SJCRH30 (cell line): ENCODE data around the gene CD9. TPM values are rescaled to one million over a fixed set of nuclear protein-coding genes. Genes with fewer than 3 reads are reported as not detected.

Experiments
- DNase-seq, 2 experiments: peaks; one replicate each; pipeline ENCODE4 v3.0.0-alpha.2; 2015 to 2020
- H3K27ac ChIP-seq: fragments of 250-450 bp; sonication (Bioruptor Pico); 2 replicates; pipeline ENCODE4 v1.5.1; 2020; ENCODE audit warnings: mild to moderate bottlenecking, moderate library complexity
- H3K27me3 ChIP-seq: fragments of 250-450 bp; sonication (Bioruptor Pico); 2 replicates; pipeline ENCODE4 v1.5.1; 2020; ENCODE audit warnings: mild to moderate bottlenecking, moderate library complexity
- H3K36me3 ChIP-seq: fragments of 250-450 bp; sonication (Bioruptor Pico); 2 replicates; pipeline ENCODE4 v1.5.1; 2020; ENCODE audit warnings: mild to moderate bottlenecking, moderate library complexity
- H3K4me1 ChIP-seq: fragments of 250-450 bp; sonication (Bioruptor Pico); 2 replicates; pipeline ENCODE4 v1.5.1; 2020; ENCODE audit warnings: mild to moderate bottlenecking, moderate library complexity
- H3K4me3 ChIP-seq: fragments of 250-450 bp; sonication (Bioruptor Pico); 2 replicates; pipeline ENCODE4 v1.5.1; 2020; ENCODE audit warnings: mild to moderate bottlenecking, moderate library complexity
- H3K9me3 ChIP-seq: fragments of 250-450 bp; sonication (Bioruptor Pico); replicated peaks from 2 replicates; pipeline ENCODE4 v1.5.1; 2020; ENCODE audit warnings: mild to moderate bottlenecking, moderate library complexity
- total RNA-seq: library from RNA; depleted of rRNA; stranded (reverse); fragments of >200 nt; shearing (Covaris generic); gene quantifications from 2 replicates; pipeline ENCODE4 v1.2.3, GENCODE V29; 2014

The CD9 gene
- total RNA-seq, 1 experiment from 2014 or later, result 239 TPM

GRCh38 chr12:6231359-6232268 is 31.4 kb downstream of the CD9 start:
- H3K9me3 ChIP-seq, result no peaks in the 10 kb centered on the region
- H3K27me3 ChIP-seq, result no peaks in the 10 kb centered on the region
- H3K4me1 ChIP-seq, result peaks cover 39% of the 10 kb centered on the region
- DNase-seq, result peak; percentile 64 to 72
- H3K27ac ChIP-seq, result peak overlapping the region; percentile 97
- H3K36me3 ChIP-seq, result peaks cover 14% of the 10 kb centered on the region
- H3K4me3 ChIP-seq, result no peak overlapping the region

- no peak overlapping the region for H3K4me3 ChIP-seq
- no peak overlapping the region for H3K27ac ChIP-seq
- H3K4me1 ChIP-seq, result peaks cover 39% of the 10 kb centered on the region
These were observed 33.1 kb downstream of the CD9 start for GRCh38 chr12:6233121-6233971.

DNA sequence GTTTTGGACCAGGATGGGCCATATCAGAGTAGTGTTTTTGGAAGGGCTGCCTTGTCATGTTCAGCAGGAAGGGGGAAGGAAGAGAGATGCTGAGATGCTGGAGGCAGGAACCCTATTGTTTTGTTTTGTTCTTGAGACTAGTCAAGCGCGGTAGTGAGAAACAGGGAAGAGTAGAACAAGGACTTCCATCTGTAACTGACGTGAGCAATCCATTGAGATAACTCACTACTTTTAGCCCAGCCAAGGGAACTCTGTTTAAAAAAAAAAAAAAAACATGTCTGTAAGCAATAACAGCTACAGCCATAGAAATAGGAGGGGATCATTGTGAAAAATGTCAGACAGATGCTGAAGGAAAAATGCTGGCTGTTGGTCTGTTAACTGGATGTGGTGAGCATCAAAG is 34.0 kb downstream of the CD9 start:
- DNase-seq, result no peak

More at GRCh38 chr12:6233121-6233971, 33.1 kb downstream of the CD9 start:
- DNase-seq, result no peak
- Histone ChIP-seq H3K27me3 (no peaks in the 10 kb centered on the region), H3K9me3 (no peaks in the 10 kb centered on the region), H3K36me3 (peaks cover 24% of the 10 kb centered on the region)

GRCh38 chr12:6234906-6235305 is 34.7 kb downstream of the CD9 start:
- no peak for DNase-seq
- Histone ChIP-seq H3K4me3 (no peak overlapping the region), H3K27me3 (no peaks in the 10 kb centered on the region), H3K27ac (no peak overlapping the region), H3K9me3 (no peaks in the 10 kb centered on the region), H3K36me3 (peaks cover 39% of the 10 kb centered on the region), H3K4me1 (peaks cover 24% of the 10 kb centered on the region)

More for the DNA sequence above, 34.0 kb downstream of the CD9 start:
- H3K9me3 ChIP-seq, result no peaks in the 10 kb centered on the region
- no peak overlapping the region for H3K4me3 ChIP-seq
- H3K4me1 ChIP-seq, result peaks cover 31% of the 10 kb centered on the region
- H3K27ac ChIP-seq, result no peak overlapping the region
- H3K36me3 ChIP-seq, result peaks cover 32% of the 10 kb centered on the region
- no peaks in the 10 kb centered on the region for H3K27me3 ChIP-seq

DNA sequence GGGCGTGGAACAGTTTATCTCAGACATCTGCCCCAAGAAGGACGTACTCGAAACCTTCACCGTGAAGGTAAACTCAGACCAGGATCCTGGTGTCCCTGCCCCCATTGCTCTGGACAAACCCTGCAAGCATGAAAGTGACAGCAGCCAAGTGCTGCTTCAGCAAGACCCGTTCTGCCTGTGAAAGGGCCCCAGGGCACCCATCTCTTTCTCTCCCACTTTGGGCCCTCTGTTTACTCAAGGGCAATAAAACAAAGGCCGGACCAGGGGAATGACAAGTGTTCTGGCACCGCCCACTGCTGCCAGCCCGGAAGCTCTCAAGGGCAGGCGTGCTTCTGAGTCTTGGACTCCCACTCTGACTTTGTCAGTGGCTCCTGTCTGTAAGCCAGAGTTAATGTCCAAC is 35.3 kb downstream of the CD9 start:
- peaks cover 18% of the 10 kb centered on the region for H3K4me1 ChIP-seq
- H3K9me3 ChIP-seq, result no peaks in the 10 kb centered on the region
- peaks cover 44% of the 10 kb centered on the region for H3K36me3 ChIP-seq
- H3K27ac ChIP-seq, result no peak overlapping the region
- DNase-seq, result no peak
- no peaks in the 10 kb centered on the region for H3K27me3 ChIP-seq
- H3K4me3 ChIP-seq, result no peak overlapping the region

DNA sequence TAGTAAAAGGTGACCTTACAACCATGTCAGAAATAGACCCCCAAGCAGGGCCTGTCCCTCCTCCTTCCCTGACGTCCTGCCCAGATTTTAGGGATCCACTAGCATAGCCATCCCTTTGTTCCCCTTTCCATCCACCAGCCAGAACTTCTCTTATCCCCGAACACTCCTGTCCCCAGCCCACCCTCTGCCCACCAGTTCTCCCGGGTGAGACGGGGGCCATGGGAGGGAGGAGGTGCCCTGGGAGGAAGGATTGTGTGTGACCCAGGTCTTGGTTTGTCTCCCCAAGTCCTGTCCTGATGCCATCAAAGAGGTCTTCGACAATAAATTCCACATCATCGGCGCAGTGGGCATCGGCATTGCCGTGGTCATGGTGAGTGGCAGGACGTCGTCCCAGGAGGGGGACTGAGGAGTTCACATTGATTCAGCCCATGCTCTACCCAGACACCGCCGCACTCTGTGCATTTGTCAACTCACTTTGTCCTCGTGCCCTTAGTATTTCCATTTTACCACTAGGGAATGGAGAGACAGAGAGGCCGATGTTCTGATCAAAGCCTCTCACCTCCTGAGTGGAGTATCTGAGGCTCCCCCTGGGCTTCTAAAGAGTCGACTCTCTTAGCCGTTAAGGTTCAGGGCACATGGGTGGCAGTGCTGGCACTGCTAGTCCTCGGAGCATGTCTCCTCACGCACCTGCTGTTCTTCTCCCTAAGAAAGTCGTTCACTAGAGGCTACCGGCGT is 35.9 kb downstream of the CD9 start:
- H3K4me3 ChIP-seq, result no peak overlapping the region
- H3K27me3 ChIP-seq, result no peaks in the 10 kb centered on the region
- H3K27ac ChIP-seq, result no peak overlapping the region
- no peak for DNase-seq
- H3K36me3 ChIP-seq, result peaks cover 44% of the 10 kb centered on the region
- no peaks in the 10 kb centered on the region for H3K9me3 ChIP-seq
- peaks cover 16% of the 10 kb centered on the region for H3K4me1 ChIP-seq

DNA sequence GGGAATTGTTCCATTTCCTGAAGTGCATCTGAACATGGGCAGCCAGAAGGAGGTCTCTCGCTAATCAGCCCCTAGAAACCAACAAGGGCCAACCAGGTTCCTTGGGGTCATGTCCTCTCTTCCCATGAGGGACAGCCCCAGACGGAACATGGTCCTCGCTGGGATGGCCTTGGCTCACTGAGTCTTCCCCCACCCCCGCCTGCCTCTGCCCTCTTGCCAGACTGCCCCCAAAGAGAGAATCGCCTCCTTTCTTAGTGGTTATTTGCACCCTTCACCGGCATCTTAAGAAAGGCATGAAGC is 36.4 kb downstream of the CD9 start:
- Histone ChIP-seq H3K9me3 (no peaks in the 10 kb centered on the region), H3K4me3 (no peak overlapping the region), H3K4me1 (peaks cover 16% of the 10 kb centered on the region), H3K27ac (no peak overlapping the region), H3K36me3 (peaks cover 44% of the 10 kb centered on the region), H3K27me3 (no peaks in the 10 kb centered on the region)
- DNase-seq, result no peak

DNA sequence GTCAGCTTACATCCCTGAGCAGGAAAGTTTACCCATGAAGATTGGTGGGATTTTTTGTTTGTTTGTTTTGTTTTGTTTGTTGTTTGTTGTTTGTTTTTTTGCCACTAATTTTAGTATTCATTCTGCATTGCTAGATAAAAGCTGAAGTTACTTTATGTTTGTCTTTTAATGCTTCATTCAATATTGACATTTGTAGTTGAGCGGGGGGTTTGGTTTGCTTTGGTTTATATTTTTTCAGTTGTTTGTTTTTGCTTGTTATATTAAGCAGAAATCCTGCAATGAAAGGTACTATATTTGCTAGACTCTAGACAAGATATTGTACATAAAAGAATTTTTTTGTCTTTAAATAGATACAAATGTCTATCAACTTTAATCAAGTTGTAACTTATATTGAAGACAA is 37.6 kb downstream of the CD9 start:
- no peak overlapping the region for H3K27ac ChIP-seq
- H3K9me3 ChIP-seq, result no peaks in the 10 kb centered on the region
- no peak for DNase-seq
- no peaks in the 10 kb centered on the region for H3K27me3 ChIP-seq
- H3K4me1 ChIP-seq, result peaks cover 21% of the 10 kb centered on the region
- H3K36me3 ChIP-seq, result peaks cover 44% of the 10 kb centered on the region
- H3K4me3 ChIP-seq, result no peak overlapping the region

DNA sequence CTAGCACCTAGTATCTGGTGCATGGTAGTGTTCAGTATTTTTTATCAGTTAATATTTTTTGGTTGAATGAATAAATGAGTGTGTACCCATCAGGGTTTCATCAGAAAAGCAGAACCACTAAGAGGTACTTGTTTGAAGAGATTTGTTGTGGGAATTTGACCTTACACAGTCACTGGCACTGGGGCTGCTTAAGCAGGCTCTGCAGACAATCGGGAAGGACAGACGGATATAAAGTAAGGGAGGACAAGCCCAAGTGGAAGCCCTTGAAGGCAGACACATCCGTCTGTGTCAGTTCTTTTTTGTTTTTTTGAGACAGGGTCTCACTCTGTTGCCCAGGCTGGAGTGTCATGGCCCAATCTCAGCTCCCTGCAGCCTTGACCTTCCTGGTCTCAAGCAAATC is 38.7 kb downstream of the CD9 start:
- Histone ChIP-seq H3K4me1 (peaks cover 21% of the 10 kb centered on the region), H3K9me3 (no peaks in the 10 kb centered on the region), H3K4me3 (no peak overlapping the region), H3K27ac (no peak overlapping the region), H3K36me3 (peaks cover 44% of the 10 kb centered on the region), H3K27me3 (no peaks in the 10 kb centered on the region)
- DNase-seq, result no peak

GRCh38 chr12:6241495-6241894 is 41.3 kb downstream of the CD9 start:
- H3K36me3 ChIP-seq, result peaks cover 36% of the 10 kb centered on the region
- H3K27me3 ChIP-seq, result no peaks in the 10 kb centered on the region
- H3K4me3 ChIP-seq, result no peak overlapping the region
- H3K9me3 ChIP-seq, result no peaks in the 10 kb centered on the region
- peaks cover 21% of the 10 kb centered on the region for H3K4me1 ChIP-seq
- peak overlapping the region; percentile 78 for H3K27ac ChIP-seq
- DNase-seq, result peak; percentile 96 to 98

DNA sequence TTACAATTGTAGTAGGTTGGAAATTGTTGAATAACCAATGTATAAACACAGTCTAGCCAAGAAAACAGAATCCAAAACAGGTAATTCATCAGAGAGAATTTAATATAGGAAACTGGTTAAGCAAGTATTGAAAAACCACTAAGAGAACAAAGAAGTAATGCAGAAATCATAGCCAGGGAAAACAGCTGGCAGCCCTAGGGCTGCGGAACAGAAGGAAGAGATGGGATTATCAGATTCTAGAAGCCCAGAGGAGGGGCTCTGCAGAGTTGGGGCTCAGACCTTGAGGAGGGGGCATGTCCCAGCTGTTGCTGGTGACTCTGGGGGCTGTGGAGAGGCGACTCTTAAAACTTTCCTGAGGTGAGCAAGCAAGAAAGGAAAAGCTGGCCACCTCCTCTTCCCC is 49.4 kb downstream of the CD9 start:
- Histone ChIP-seq H3K27ac (peak overlapping the region; percentile 99), H3K36me3 (peaks cover 8% of the 10 kb centered on the region; the same call in 1 of the 2 replicates), H3K27me3 (no peaks in the 10 kb centered on the region), H3K9me3 (no peaks in the 10 kb centered on the region), H3K4me1 (peaks cover 50% of the 10 kb centered on the region), H3K4me3 (peak overlapping the region; percentile 59)
- DNase-seq, result peak; percentile 67 to 81

GRCh38 chr12:6250343-6250742 is 50.1 kb downstream of the CD9 start:
- peak; percentile 96 to 98 for DNase-seq
- H3K27ac ChIP-seq, result peak overlapping the region; percentile 99
- peaks cover 8% of the 10 kb centered on the region; the same call in 1 of the 2 replicates for H3K36me3 ChIP-seq
- peaks cover 55% of the 10 kb centered on the region for H3K4me1 ChIP-seq
- H3K4me3 ChIP-seq, result peak overlapping the region; percentile 59
- H3K9me3 ChIP-seq, result no peaks in the 10 kb centered on the region
- H3K27me3 ChIP-seq, result no peaks in the 10 kb centered on the region

- H3K36me3 ChIP-seq, result no peaks in the 10 kb centered on the region
- peak in 1 of 2 experiments; percentile 50 for DNase-seq
- H3K9me3 ChIP-seq, result peaks cover 6% of the 10 kb centered on the region; the same call in 1 of the 2 replicates
- H3K4me3 ChIP-seq, result no peak overlapping the region
- no peaks in the 10 kb centered on the region for H3K27me3 ChIP-seq
- H3K4me1 ChIP-seq, result peaks cover 55% of the 10 kb centered on the region
- H3K27ac ChIP-seq, result peak overlapping the region; percentile 99
These were observed 53.1 kb downstream of the CD9 start for GRCh38 chr12:6253278-6253677.

- peak in 1 of 2 experiments; percentile 49 for DNase-seq
- Histone ChIP-seq H3K4me3 (no peak overlapping the region), H3K27ac (peak overlapping the region; percentile 99), H3K4me1 (peaks cover 46% of the 10 kb centered on the region), H3K9me3 (peaks cover 7% of the 10 kb centered on the region; the same call in 1 of the 2 replicates), H3K27me3 (no peaks in the 10 kb centered on the region), H3K36me3 (no peaks in the 10 kb centered on the region)
These were observed 54.3 kb downstream of the CD9 start for GRCh38 chr12:6254491-6254890.
